K562 (cell line): ENCODE measurements around the gene KSR2. TPM values are rescaled to one million over a fixed set of nuclear protein-coding genes. Genes with fewer than 3 reads are reported as not detected.

Experiments used
- ATAC-seq: fragments of 200-7000 bp; cut with Tn5 transposase; 3 replicates; pipeline ENCODE4 v1.9.1; 2020; ENCODE audit warnings: moderate library complexity
- BruUV-seq: library from RNA; stranded (reverse); fragments of 400-500 nt; replicated peaks from 2 replicates; lab custom pipeline; 2021; lab: Mats Ljungman, UMichigan
- CTCF ChIA-PET: fragments of 300-600 bp; formaldehyde crosslinking; extraction: SDS; loops from one replicate; lab custom pipeline; 2021; ENCODE audit warnings: low intra/inter-chr PET ratio; lab: Yijun Ruan, JAX
- POLR2A ChIA-PET: fragments of 300-600, 350-650 bp; sonication (Branson Sonifier 250); formaldehyde crosslinking; extraction: SDS; loops from one replicate; lab custom pipeline; 2021; ENCODE audit warnings: antibody characterized with exemption, inconsistent platforms; lab: Yijun Ruan, JAX
- DNase-seq, 4 experiments: peaks; one replicate each; pipeline versions ENCODE4 v3.0.0 to v3.0.0-alpha.2; 2011 to 2018; ENCODE audit warnings: low spot score in 3 of 4, mixed read lengths in 3 of 4; ENCODE audit errors: extremely low read depth in 1 of 4
- FAIRE-seq: peaks from 2 replicates; lab custom pipeline; 2011; peaks lifted over from hg19 to GRCh38; lab: Jason Lieb, UNC
- H2AFZ ChIP-seq: 2 replicates; pipeline ENCODE4 v1.6.0; 2011; ENCODE audit warnings: low read depth, low read length, control low read depth, inconsistent platforms
- H3K27ac ChIP-seq: fragments of 200-600 bp; 3 replicates; pipeline ENCODE4 v1.8.0; 2011; ENCODE audit warnings: low read depth, mild to moderate bottlenecking, control low read depth, inconsistent platforms, low read length, moderate library complexity, mixed read lengths; ENCODE audit errors: extremely low read depth
- H3K27me3 ChIP-seq, 2 experiments: fragments of 300-600 bp in 1 of 2; 2 replicates in 1 of 2; 3 replicates in 1 of 2; pipeline versions ENCODE4 v1.6.0 to v1.8.0; 2011; ENCODE audit warnings: inconsistent platforms in 2 of 2, low read length in 2 of 2, mild to moderate bottlenecking in 1 of 2, mixed read lengths in 1 of 2, moderate library complexity in 1 of 2; ENCODE audit not compliant: control insufficient read depth in 2 of 2, insufficient read depth in 2 of 2
- H3K36me3 ChIP-seq: fragments of 300-600 bp; 3 replicates; pipeline ENCODE4 v1.8.0; 2011; ENCODE audit warnings: mild to moderate bottlenecking, low read length, inconsistent platforms; ENCODE audit not compliant: control insufficient read depth, insufficient read depth
- H3K4me1 ChIP-seq, 2 experiments: fragments of 200-600 bp in 1 of 2; replicated peaks in 1 of 2; 2 replicates in 1 of 2; 3 replicates in 1 of 2; pipeline versions ENCODE4 v1.5.1 to v1.8.0; 2011; ENCODE audit warnings: inconsistent platforms in 2 of 2, low read length in 2 of 2, mild to moderate bottlenecking in 1 of 2, mixed read lengths in 1 of 2, moderate library complexity in 1 of 2; ENCODE audit not compliant: control insufficient read depth in 2 of 2, insufficient read depth in 2 of 2
- H3K4me2 ChIP-seq: 2 replicates; pipeline ENCODE4 v1.6.1; 2011; ENCODE audit warnings: low read length, control low read depth, inconsistent platforms, mixed read lengths; ENCODE audit not compliant: insufficient read depth
- H3K4me3 ChIP-seq: fragments of 200-600 bp; sonication (generic), shearing (Covaris generic); 2 replicates; pipeline ENCODE4 v1.5.1; 2016; ENCODE audit warnings: control low read depth, inconsistent platforms
- H3K79me2 ChIP-seq: fragments of 200-600 bp; 3 replicates; pipeline ENCODE4 v1.8.0; 2011; ENCODE audit warnings: low read length, inconsistent platforms; ENCODE audit not compliant: control insufficient read depth, insufficient read depth
- H3K9ac ChIP-seq, 2 experiments: 2 replicates each; pipeline versions ENCODE4 v1.6.0 to v1.6.1; 2011; ENCODE audit warnings: low read depth in 2 of 2, low read length in 2 of 2, control low read depth in 1 of 2, inconsistent platforms in 1 of 2, mild to moderate bottlenecking in 1 of 2, mixed read lengths in 1 of 2; ENCODE audit not compliant: insufficient read depth in 1 of 2
- H3K9me1 ChIP-seq: one replicate; pipeline ENCODE4 v1.6.0; 2011; ENCODE audit warnings: inconsistent platforms, mild to moderate bottlenecking, low read length, moderate library complexity; ENCODE audit not compliant: control insufficient read depth, insufficient read depth
- H3K9me3 ChIP-seq: replicated peaks from 2 replicates; pipeline ENCODE4 v1.5.1; 2011; ENCODE audit warnings: low read depth, low read length, inconsistent platforms; ENCODE audit not compliant: control insufficient read depth, insufficient read depth
- H4K20me1 ChIP-seq: replicated peaks from 2 replicates; pipeline ENCODE4 v1.6.1; 2011; ENCODE audit warnings: low read length, inconsistent platforms, mixed read lengths; ENCODE audit not compliant: control insufficient read depth, insufficient read depth
- ARID3B ChIP-seq: fragments of 250-450 bp; sonication (Bioruptor Pico); IDR thresholded peaks from 2 replicates; pipeline ENCODE4 v1.4.0; 2020; ENCODE audit warnings: borderline replicate concordance
- CCAR2 ChIP-seq: fragments of 200-400 bp; formaldehyde crosslinking; IDR thresholded peaks from 2 replicates; pipeline ENCODE4 v1.6.1; 2017; ENCODE audit warnings: mild to moderate bottlenecking, low read depth, low read length
- CEBPZ ChIP-seq: fragments of 150-350 bp; IDR thresholded peaks from 2 replicates; pipeline ENCODE4 v1.6.1; 2014; ENCODE audit warnings: low read depth, mild to moderate bottlenecking, low read length, borderline replicate concordance
- DIDO1 ChIP-seq: fragments of 450-650 bp; IDR thresholded peaks from 2 replicates; pipeline ENCODE4 v1.6.1; 2016; ENCODE audit warnings: low read depth, missing biosample characterization, missing genetic modification characterization
- ELK3 ChIP-seq: fragments of 450-650 bp; formaldehyde crosslinking; IDR thresholded peaks from 2 replicates; pipeline ENCODE4 v1.4.0; 2020; ENCODE audit warnings: mild to moderate bottlenecking
- FOSL1 ChIP-seq: fragments of 200-800 bp; sonication (Bioruptor generic); conservative IDR thresholded peaks from 2 replicates; pipeline ENCODE4 v1.6.1; 2016; ENCODE audit warnings: missing genetic modification characterization, missing compliant biosample characterization
- FOXO4 ChIP-seq: fragments of 450-650 bp; formaldehyde crosslinking; IDR thresholded peaks from 2 replicates; pipeline ENCODE4 v1.4.0; 2020; ENCODE audit warnings: mild to moderate bottlenecking, moderate library complexity
- GMEB1 ChIP-seq: fragments of 250-450 bp; sonication (Bioruptor Pico); IDR thresholded peaks from 2 replicates; pipeline ENCODE4 v1.4.0; 2020; ENCODE audit warnings: mild to moderate bottlenecking
- HNRNPL ChIP-seq: fragments of 200-400 bp; formaldehyde crosslinking; IDR thresholded peaks from 2 replicates; pipeline ENCODE4 v1.6.1; 2017; ENCODE audit warnings: low read depth, mild to moderate bottlenecking, low read length
- NR4A1 ChIP-seq, 2 experiments: fragments of 250-450 bp in 1 of 2; fragments of 450-650 bp in 1 of 2; sonication (Bioruptor Pico) in 1 of 2; IDR thresholded peaks; 2 replicates each; pipeline versions ENCODE4 v1.4.0 to v1.6.1; 2016 to 2020; ENCODE audit warnings: mild to moderate bottlenecking in 2 of 2, missing compliant biosample characterization in 1 of 2, missing genetic modification characterization in 1 of 2, moderate library complexity in 1 of 2
- SMARCC2 ChIP-seq: fragments of 450-650 bp; IDR thresholded peaks from 2 replicates; pipeline ENCODE4 v1.6.1; 2017; ENCODE audit warnings: antibody characterized with exemption, moderate library complexity, mild to moderate bottlenecking, low read depth
- U2AF2 ChIP-seq: fragments of 200-400 bp; formaldehyde crosslinking; optimal IDR thresholded peaks from 2 replicates; pipeline ENCODE3; 2017; ENCODE audit warnings: low read depth, mild to moderate bottlenecking, low read length
- ZNF668 ChIP-seq: fragments of 250-450 bp; sonication (Bioruptor Pico); IDR thresholded peaks from 2 replicates; pipeline ENCODE4 v1.8.0; 2022; ENCODE audit warnings: mild to moderate bottlenecking, inconsistent platforms
- WGBS: fragments of 100-300 bp; shearing (Covaris generic); methylation state at CpG from one replicate; pipeline ENCODE4 v1.1.6; 2016; ENCODE audit warnings: low coverage, mixed read lengths; ENCODE audit not compliant: insufficient coverage; ENCODE audit errors: missing lambda C conversion rate; 5-methylcytosine and 5-hydroxymethylcytosine counted together
- in situ Hi-C: fragments of 300-500 bp; cut with MboI; formaldehyde crosslinking; loops from 4 replicates; pipeline ENCODE4 v1.15.0; 2018; ENCODE audit warnings: inconsistent platforms, mixed read lengths
- intact Hi-C: fragments of 100-400 bp; cut with micrococcal nuclease; formaldehyde crosslinking; loops from 2 replicates; pipeline ENCODE4 v1.14.2; 2022
- polyA plus RNA-seq, 8 experiments: library from polyadenylated mRNA; depleted of rRNA in 4 of 8; stranded (reverse) in 5 of 8; unstranded in 3 of 8; fragments of >200 nt; fragmentation: Nextera tagmentation in 2 of 8; fragmentation: Illumina TruSeq in 1 of 8; extraction: Ambion mirVana in 2 of 8; extraction: Trizol in 1 of 8; gene quantifications; 2 replicates each; pipeline versions ENCODE4 v1.2.1 to v1.2.3, GENCODE V29; 2011 to 2014; ENCODE audit warnings: inconsistent platforms in 1 of 8, missing spikeins in 1 of 8
- total RNA-seq, 7 experiments: library from RNA; depleted of rRNA in 6 of 7; stranded (reverse); fragments of >200 nt in 6 of 7; fragmentation: Illumina TruSeq in 2 of 7; extraction: Trizol in 2 of 7; gene quantifications; 2 replicates each; pipeline versions ENCODE4 v1.2.1 to v1.2.3, GENCODE V29; 2011 to 2021; ENCODE audit warnings: low replicate concordance in 1 of 7

The KSR2 gene
- total and polyA plus RNA-seq, 9 of the 15 experiments (the other 6 are each of a cell fraction or from before 2014, with no cell fraction given), result not detected

- in situ Hi-C loops, result no loop called here
These were observed 284.3 kb downstream of the KSR2 start for GRCh38 chr12:117684471-117684870.

More at GRCh38 chr12:117684471-117684870, 284.3 kb downstream of the KSR2 start:
- FAIRE-seq (no peak), DNase-seq (no peak), ATAC-seq (no peak)
- Histone ChIP-seq H3K4me3 (no peak overlapping the region), H3K4me2 (no peak overlapping the region), H4K20me1 (no peaks in the 10 kb centered on the region), H3K36me3 (no peaks in the 10 kb centered on the region), H3K9me3 (no peaks in the 10 kb centered on the region), H3K4me1 (no peaks in the 10 kb centered on the region; a peak in 1 of 5 replicates), H3K79me2 (no peaks in the 10 kb centered on the region), H3K27me3 (peaks cover 0 to 9% of the 10 kb centered on the region in 2 experiments; a peak in 1 of 5 replicates)
- 0% methylated on average over 6 of the region's 6 CpGs for WGBS
- POLR2A ChIA-PET, result interaction anchor here (0.6 kb wide), 1 partner anchor 13 kb away, joined by 3 read pairs; no protein-coding TSS in a partner anchor
- CTCF ChIA-PET, result no interaction called here
- intact Hi-C loops, result loop anchor here (10.0 kb wide), 1 partner anchor 470 kb away; no protein-coding TSS in a partner anchor
- TF ChIP-seq SMARCC2 (no peak), U2AF2 (no peak), GMEB1 (CRISPR knock-in tag) (no peak), CCAR2 (no peak), DIDO1 (tag) (no peak), CEBPZ (no peak), ARID3B (CRISPR knock-in tag) (no peak), FOSL1 (no peak), ELK3 (CRISPR knock-in tag) (no peak), ZNF668 (no peak), HNRNPL (no peak), FOXO4 (CRISPR knock-in tag) (no peak), NR4A1 (CRISPR knock-in tag; IDR thresholded peaks at IDR 0.05) (no peak), NR4A1 (tag; IDR thresholded peaks at IDR 0.05) (no peak)
- TF ChIP-seq, all 486 proteins: peak for 0
- Histone ChIP-seq H3K9ac (no peak overlapping the region), H3K27ac (no peak overlapping the region), H2AFZ (no peak overlapping the region), H3K9me1 (no peaks in the 10 kb centered on the region)
- no TSS peak for BruUV-seq
